Measurements from ENCODE around the gene BANP. TPM values are rescaled to one million over a fixed set of nuclear protein-coding genes. Genes with fewer than 3 reads are reported as not detected.

The BANP gene
- total and polyA plus RNA-seq, 12 donors, result 6.1 to 20.4 (median 13.5) TPM

- 55 to 58% methylated on average over 30 of the region's 30 CpGs for WGBS, 2 donors
- DNase-seq (peak in 1 of 2 donors; percentile 42), ATAC-seq (peak; percentile 65 to 85 (median 76))
- Histone ChIP-seq H3K4me3 (no peak overlapping the region), H3K9me3 (no peaks in the 10 kb centered on the region), H3K4me1 (peaks cover 0 to 25% (median 20%) of the 10 kb centered on the region in 9 donors), H3K36me3 (peaks cover 0 to 63% (median 5%) of the 10 kb centered on the region in 9 donors), H3K27me3 (no peaks in the 10 kb centered on the region), H3K27ac (peak overlapping the region in 8 of 10 donors; percentile 29 to 74 (median 58))
- intact Hi-C loops (cut with DNase I), result loop anchor here in 1 of 10 donors (10.0 kb wide), 1 partner anchor 78 kb away; no protein-coding TSS in a partner anchor
- no peak for TF ChIP-seq CTCF (IDR thresholded peaks at IDR 0.05)
Measured at GRCh38 chr16:88062341-88063210, 111.3 kb downstream of the BANP start.

DNA sequence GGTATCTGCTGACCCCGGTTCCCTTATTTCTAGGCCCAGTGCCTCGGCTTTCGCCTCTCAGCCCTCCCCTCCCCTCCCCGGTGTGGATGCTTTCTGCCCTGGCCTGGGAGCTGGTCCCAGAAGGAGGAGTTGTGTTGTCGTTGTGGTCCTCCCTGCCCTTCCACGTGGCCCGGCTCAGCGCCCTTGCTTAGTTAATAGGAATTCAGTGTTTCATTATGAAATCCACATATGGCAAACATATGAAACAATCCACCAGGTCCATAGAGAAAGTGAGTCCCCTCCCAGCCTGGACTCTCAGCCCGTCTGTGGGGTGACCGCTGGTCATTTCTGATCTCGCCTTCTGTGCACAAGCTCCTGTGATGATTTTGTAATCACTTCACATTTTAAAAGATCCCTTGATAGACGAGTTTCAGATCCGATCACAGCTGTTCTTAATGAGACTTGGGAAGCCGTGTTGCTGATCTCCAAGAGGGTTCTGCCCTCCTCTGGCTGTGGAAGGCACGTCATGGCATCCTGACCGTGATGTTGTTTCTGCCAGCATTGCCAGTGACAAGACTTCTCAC, 112.1 kb downstream of the BANP start:
- H3K27ac ChIP-seq, result peak overlapping the region in 7 of 10 donors; percentile 29 to 74 (median 59)
- TF ChIP-seq CTCF (IDR thresholded peaks at IDR 0.05), result peak in 6 of 9 donors; percentile 9 to 44 (median 30)
- H3K9me3 ChIP-seq, result no peaks in the 10 kb centered on the region
- H3K27me3 ChIP-seq, result no peaks in the 10 kb centered on the region
- peaks cover 0 to 64% (median 0%) of the 10 kb centered on the region in 9 donors for H3K36me3 ChIP-seq
- peaks cover 0 to 25% (median 20%) of the 10 kb centered on the region in 9 donors for H3K4me1 ChIP-seq
- intact Hi-C loops (cut with DNase I), result loop anchor here in 1 of 10 donors (10.0 kb wide), 1 partner anchor 78 kb away; no protein-coding TSS in a partner anchor
- peak in 1 of 2 donors; percentile 27 for DNase-seq
- WGBS, 2 donors, result 60% methylated on average over 16 of the region's 16 CpGs
- ATAC-seq, result peak; percentile 38 to 81 (median 67)
- H3K4me3 ChIP-seq, result no peak overlapping the region

DNA sequence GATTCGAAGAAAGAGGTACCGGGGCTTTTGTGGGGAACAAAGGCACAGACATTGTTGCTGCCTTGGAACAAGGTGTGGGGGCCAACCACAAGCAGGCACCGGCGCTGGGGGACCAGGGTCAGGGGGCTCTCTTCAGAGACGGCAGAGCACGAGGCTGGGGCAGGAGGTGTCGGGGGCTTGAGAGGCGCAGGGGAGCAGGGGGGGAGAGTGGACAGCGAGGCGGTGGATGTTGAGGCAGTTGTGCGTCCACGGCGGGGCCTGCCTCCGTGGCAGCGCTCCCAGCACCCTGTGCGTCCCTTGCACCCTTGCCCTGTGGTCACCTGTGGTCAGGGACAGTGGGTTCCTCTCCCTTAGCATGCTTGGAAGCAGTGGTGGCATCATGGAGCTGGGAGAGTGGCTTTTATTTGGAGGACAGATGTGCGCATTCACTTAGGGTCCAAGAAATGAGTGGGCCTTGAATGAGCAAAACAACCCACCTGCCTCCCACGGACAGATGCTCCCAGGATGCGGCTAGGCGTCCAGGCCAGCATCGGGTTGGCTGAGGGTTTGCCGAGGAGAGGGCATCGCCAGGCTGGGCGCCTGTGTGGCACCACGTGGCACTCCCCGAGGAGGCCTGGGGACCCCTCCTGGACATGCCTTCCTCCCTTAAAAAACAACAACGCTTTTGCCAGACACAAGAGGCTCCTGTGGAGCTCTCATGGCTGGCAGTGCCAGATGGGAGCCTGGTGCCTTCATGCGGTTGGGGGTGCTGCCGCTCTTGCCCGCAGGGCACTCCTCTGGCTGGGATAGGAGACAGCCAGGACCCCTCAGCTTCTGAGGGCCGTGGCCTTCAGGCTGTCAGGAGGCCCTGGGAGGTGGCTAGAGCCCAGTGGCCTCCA, 113.0 kb downstream of the BANP start:
- TF ChIP-seq CTCF (IDR thresholded peaks at IDR 0.05), result no peak

More for the DNA sequence above, 113.0 kb downstream of the BANP start:
- no peaks in the 10 kb centered on the region for H3K27me3 ChIP-seq
- DNase-seq (no peak), ATAC-seq (no peak)
- no peaks in the 10 kb centered on the region for H3K9me3 ChIP-seq
- H3K36me3 ChIP-seq, result peaks cover 0 to 60% (median 0%) of the 10 kb centered on the region in 9 donors
- 96 to 97% methylated on average over 29 to 31 of the region's 31 CpGs for WGBS, 2 donors
- intact Hi-C loops (cut with DNase I), result loop anchor here in 1 of 10 donors (10.0 kb wide), 1 partner anchor 79 kb away; no protein-coding TSS in a partner anchor
- peaks cover 0 to 25% (median 20%) of the 10 kb centered on the region in 9 donors for H3K4me1 ChIP-seq
- H3K4me3 ChIP-seq, result no peak overlapping the region
- no peak overlapping the region for H3K27ac ChIP-seq
